Measurements from ENCODE around the gene ZNF688. TPM values are rescaled to one million over a fixed set of nuclear protein-coding genes. Genes with fewer than 3 reads are reported as not detected.

ZNF688 gene
- total and polyA plus RNA-seq, 2 experiments from 2014 or later, result 10.4 to 14.7 TPM

DNA sequence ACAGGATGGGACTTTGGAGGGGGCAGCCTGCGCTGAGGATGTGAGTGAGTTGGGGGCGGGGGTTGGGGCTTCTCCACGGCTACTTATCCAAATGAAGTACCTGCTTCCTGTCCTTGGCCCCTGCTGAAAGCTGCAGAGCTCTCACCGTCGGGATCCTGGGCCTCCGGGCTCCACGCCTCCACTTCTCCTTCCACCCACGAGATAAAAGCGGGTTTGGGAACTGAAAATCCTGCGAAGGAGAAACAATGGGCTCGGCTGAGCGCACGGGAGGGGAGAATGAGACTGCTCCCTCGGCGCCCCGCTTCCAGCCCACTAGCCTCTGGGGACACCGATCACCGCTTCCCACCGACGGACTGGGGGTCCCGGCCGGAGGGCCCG lies 13.5 kb upstream of the ZNF688 start:
- Histone ChIP-seq H3K9me2 (ENCODE audit: insufficient read depth) (no peaks in the 10 kb centered on the region), H3K4me1 (ENCODE audit: insufficient read depth) (no peaks in the 10 kb centered on the region), H3F3A (ENCODE audit: insufficient read depth) (no peaks in the 10 kb centered on the region), H2AFZ (peak overlapping the region; percentile 93), H3K27me3 (replicated peaks; ENCODE audit: insufficient read depth) (no peaks in the 10 kb centered on the region), H3K9me3 (ENCODE audit: low read depth) (no peaks in the 10 kb centered on the region), H3K79me2 (ENCODE audit: insufficient read depth) (peaks cover 64% of the 10 kb centered on the region), H3K27ac (peak overlapping the region; percentile 83), H3K36me3 (ENCODE audit: low read depth) (no peaks in the 10 kb centered on the region), H3K4me3 (peak overlapping the region; percentile 78), H3K4me2 (ENCODE audit: unreplicated experiment) (peak overlapping the region; percentile 76), H3K9ac (peak overlapping the region; percentile 91), H4K20me1 (ENCODE audit: insufficient read depth) (no peaks in the 10 kb centered on the region)
- TF ChIP-seq EZH2phosphoT487 (IDR thresholded peaks at IDR 0.05; ENCODE audit: insufficient read depth, low read depth) (no peak), EZH2 (IDR thresholded peaks at IDR 0.05; ENCODE audit: insufficient read depth, poor library complexity, severe bottlenecking) (no peak)
- peak; percentile 64 for DNase-seq
- in situ Hi-C loops (cut with MboI), result no loop called here
- 0 to 1% methylated on average over 23 of the region's 23 CpGs for WGBS, 2 experiments (ENCODE audit: low coverage in 1 of 2, low lambda C conversion rate in 2 of 2, missing lambda C conversion rate in 2 of 2)

DNA sequence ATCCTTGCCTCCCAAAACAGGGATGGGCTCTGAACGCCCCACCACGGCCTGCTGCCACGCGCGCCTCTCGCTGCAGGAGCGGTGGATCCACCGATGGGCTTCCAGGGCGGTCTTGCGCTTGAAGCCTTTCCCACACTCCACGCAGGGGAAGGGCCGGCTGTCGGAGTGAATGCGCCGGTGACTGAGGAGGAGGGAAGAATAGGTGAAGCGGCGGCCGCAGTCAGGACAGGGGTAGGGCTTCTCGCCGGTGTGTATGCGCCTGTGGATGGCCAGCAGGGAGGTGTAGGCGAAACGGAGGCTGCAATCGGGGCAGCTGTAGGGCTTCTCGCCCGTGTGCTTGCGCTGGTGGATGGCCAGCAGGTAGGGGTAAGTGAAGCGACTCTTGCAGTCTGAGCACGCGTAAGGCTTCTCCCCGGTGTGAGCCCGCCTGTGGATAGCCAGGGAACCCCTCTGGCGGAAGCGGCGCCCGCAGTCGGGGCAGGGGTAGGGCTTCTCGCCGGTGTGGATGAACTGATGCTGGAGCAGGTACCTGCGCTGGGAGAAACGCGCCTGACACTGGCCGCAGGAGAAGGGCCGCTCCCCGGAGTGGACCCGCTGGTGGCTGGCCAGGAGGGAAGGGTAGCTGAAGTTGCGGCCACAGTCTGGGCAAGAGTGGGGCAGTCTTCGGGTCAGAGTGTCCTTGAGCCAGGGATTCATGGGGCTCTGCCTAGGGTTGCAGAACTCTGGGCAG lies 11.3 kb upstream of the ZNF688 start:
- Histone ChIP-seq H3K79me2 (ENCODE audit: insufficient read depth) (peaks cover 77% of the 10 kb centered on the region), H3K36me3 (ENCODE audit: low read depth) (no peaks in the 10 kb centered on the region)
- in situ Hi-C loops (cut with MboI), result no loop called here

DNA sequence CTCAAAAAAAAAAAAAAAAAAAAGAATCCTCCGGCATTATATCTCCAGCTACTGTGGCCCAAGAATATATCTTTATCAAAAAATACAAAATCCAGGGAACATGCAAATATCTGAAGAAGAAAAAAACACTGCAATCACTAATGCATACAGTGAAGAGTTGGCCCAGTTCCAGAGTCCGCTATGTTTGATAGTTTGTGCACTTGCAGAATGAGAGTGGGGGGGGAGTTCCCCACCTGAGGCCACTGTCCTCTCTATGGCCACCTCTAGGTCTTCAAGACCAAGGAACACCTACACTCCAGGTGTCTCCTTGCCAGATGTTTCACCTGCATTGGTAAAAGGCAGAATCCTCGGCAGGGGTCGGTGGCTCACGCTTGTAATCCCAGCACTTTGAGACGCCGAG lies 9.9 kb upstream of the ZNF688 start:
- peaks cover 69% of the 10 kb centered on the region for H3K79me2 ChIP-seq (ENCODE audit: insufficient read depth)
- H4K20me1 ChIP-seq (ENCODE audit: insufficient read depth), result no peaks in the 10 kb centered on the region
- in situ Hi-C loops (cut with MboI), result no loop called here
- no peaks in the 10 kb centered on the region for H3K4me1 ChIP-seq (ENCODE audit: insufficient read depth)
- H2AFZ ChIP-seq, result no peak overlapping the region
- no peaks in the 10 kb centered on the region for H3K9me3 ChIP-seq (ENCODE audit: low read depth)
- H3F3A ChIP-seq (ENCODE audit: insufficient read depth), result no peaks in the 10 kb centered on the region
- H3K9me2 ChIP-seq (ENCODE audit: insufficient read depth), result no peaks in the 10 kb centered on the region
- no peak overlapping the region for H3K4me2 ChIP-seq (ENCODE audit: unreplicated experiment)
- no peak overlapping the region for H3K9ac ChIP-seq
- no peaks in the 10 kb centered on the region for H3K27me3 ChIP-seq (replicated peaks; ENCODE audit: insufficient read depth)
- no peak overlapping the region for H3K4me3 ChIP-seq
- H3K36me3 ChIP-seq (ENCODE audit: low read depth), result no peaks in the 10 kb centered on the region
- TF ChIP-seq EZH2 (IDR thresholded peaks at IDR 0.05; ENCODE audit: insufficient read depth, poor library complexity, severe bottlenecking), result no peak
- no peak overlapping the region for H3K27ac ChIP-seq
- no peak for DNase-seq
- WGBS, 2 experiments (ENCODE audit: low coverage in 1 of 2, low lambda C conversion rate in 2 of 2, missing lambda C conversion rate in 2 of 2), result 88 to 91% methylated on average over 6 to 7 of the region's 7 CpGs

More for the DNA sequence above, 11.3 kb upstream of the ZNF688 start:
- no peaks in the 10 kb centered on the region for H3K4me1 ChIP-seq (ENCODE audit: insufficient read depth)
- no peaks in the 10 kb centered on the region for H3K9me2 ChIP-seq (ENCODE audit: insufficient read depth)
- no peak for DNase-seq
- no peaks in the 10 kb centered on the region for H3F3A ChIP-seq (ENCODE audit: insufficient read depth)
- H3K27me3 ChIP-seq (replicated peaks; ENCODE audit: insufficient read depth), result no peaks in the 10 kb centered on the region
- H3K4me3 ChIP-seq, result no peak overlapping the region
- no peak overlapping the region for H3K27ac ChIP-seq
- H3K9ac ChIP-seq, result no peak overlapping the region
- no peak overlapping the region for H3K4me2 ChIP-seq (ENCODE audit: unreplicated experiment)
- no peak for TF ChIP-seq EZH2 (IDR thresholded peaks at IDR 0.05; ENCODE audit: insufficient read depth, poor library complexity, severe bottlenecking)
- TF ChIP-seq EZH2phosphoT487 (IDR thresholded peaks at IDR 0.05; ENCODE audit: insufficient read depth, low read depth), result no peak
- no peaks in the 10 kb centered on the region for H4K20me1 ChIP-seq (ENCODE audit: insufficient read depth)
- no peaks in the 10 kb centered on the region for H3K9me3 ChIP-seq (ENCODE audit: low read depth)
- no peak overlapping the region for H2AFZ ChIP-seq
- 98 to 99% methylated on average over 41 to 48 of the region's 48 CpGs for WGBS, 2 experiments (ENCODE audit: low coverage in 1 of 2, low lambda C conversion rate in 2 of 2, missing lambda C conversion rate in 2 of 2)

DNA sequence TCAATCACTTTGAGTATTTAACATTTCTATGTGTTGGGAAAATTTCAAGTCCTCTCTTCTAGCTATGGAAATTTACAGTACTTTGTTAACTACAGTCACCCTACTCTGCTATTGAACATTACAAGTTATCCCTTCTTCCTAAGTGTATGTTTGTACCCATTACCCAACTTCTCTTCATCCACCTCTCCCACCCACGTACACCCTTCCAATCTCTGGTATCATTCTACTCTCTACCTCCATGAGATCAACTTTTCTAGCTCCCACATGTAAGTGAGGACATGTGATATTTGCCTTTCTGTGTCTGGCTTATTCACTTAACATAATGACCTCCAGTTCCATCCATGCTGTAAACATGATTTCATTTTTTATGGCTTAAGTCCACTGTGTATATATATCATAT lies 3.2 kb upstream of the ZNF688 start:
- H4K20me1 ChIP-seq (ENCODE audit: insufficient read depth), result no peaks in the 10 kb centered on the region
- H3K4me2 ChIP-seq (ENCODE audit: unreplicated experiment), result no peak overlapping the region
- H3K9me2 ChIP-seq (ENCODE audit: insufficient read depth), result no peaks in the 10 kb centered on the region
- no peak overlapping the region for H3K9ac ChIP-seq
- no peaks in the 10 kb centered on the region for H3K9me3 ChIP-seq (ENCODE audit: low read depth)
- DNase-seq, result no peak
- H3F3A ChIP-seq (ENCODE audit: insufficient read depth), result 0 out of 2 replicates have a peak, but pooled peaks cover 10% of the 10 kb centered on the region
- H3K27ac ChIP-seq, result no peak overlapping the region
- H3K27me3 ChIP-seq (replicated peaks; ENCODE audit: insufficient read depth), result no peaks in the 10 kb centered on the region
- H3K4me1 ChIP-seq (ENCODE audit: insufficient read depth), result no peaks in the 10 kb centered on the region
- TF ChIP-seq EZH2phosphoT487 (IDR thresholded peaks at IDR 0.05; ENCODE audit: insufficient read depth, low read depth) (no peak), EZH2 (IDR thresholded peaks at IDR 0.05; ENCODE audit: insufficient read depth, poor library complexity, severe bottlenecking) (no peak)
- no peak overlapping the region for H2AFZ ChIP-seq
- H3K79me2 ChIP-seq (ENCODE audit: insufficient read depth), result 0 out of 2 replicates have a peak, but pooled peaks cover 10% of the 10 kb centered on the region
- WGBS, 2 experiments (ENCODE audit: low coverage in 1 of 2, low lambda C conversion rate in 2 of 2, missing lambda C conversion rate in 2 of 2), result 100% methylated on average over 1 of the region's 1 CpG
- H3K4me3 ChIP-seq, result no peak overlapping the region
- no peaks in the 10 kb centered on the region for H3K36me3 ChIP-seq (ENCODE audit: low read depth)
- in situ Hi-C loops (cut with MboI), result no loop called here
